Muscle layer of duodenum (tissue), 2 donors: ENCODE measurements around the gene EXOC4.

Experiments used
- H3K27ac ChIP-seq: one replicate; pipeline ENCODE4 v1.7.0; 2013; ENCODE audit warnings: mild to moderate bottlenecking, low read length
- H3K27me3 ChIP-seq: one replicate; pipeline ENCODE4 v1.7.0; 2013; ENCODE audit warnings: low read depth, mild to moderate bottlenecking, control low read depth, low read length
- H3K36me3 ChIP-seq, 2 donors: one replicate each; pipeline ENCODE4 v1.7.0; 2013; ENCODE audit warnings: low read length in 2 of 2, control low read depth in 1 of 2, mild to moderate bottlenecking in 1 of 2; ENCODE audit not compliant: insufficient read depth in 2 of 2, control insufficient read depth in 1 of 2
- H3K4me1 ChIP-seq, 2 donors: one replicate each; pipeline ENCODE4 v1.7.0; 2013; ENCODE audit warnings: low read length in 2 of 2, mild to moderate bottlenecking in 2 of 2, control low read depth in 1 of 2, moderate library complexity in 1 of 2; ENCODE audit not compliant: insufficient read depth in 2 of 2, control insufficient read depth in 1 of 2
- H3K4me3 ChIP-seq, 2 donors: one replicate each; pipeline ENCODE4 v1.7.0; 2013; ENCODE audit warnings: low read length in 2 of 2, low read depth in 1 of 2, mild to moderate bottlenecking in 1 of 2
- H3K9me3 ChIP-seq, 2 donors: one replicate each; pipeline ENCODE4 v1.7.0; 2013; ENCODE audit warnings: low read length in 2 of 2, control low read depth in 1 of 2, mild to moderate bottlenecking in 1 of 2; ENCODE audit not compliant: control insufficient read depth in 1 of 2
- donor health status: healthy.

EXOC4 gene

GRCh38 chr7:134028853-134029252 is 776.0 kb downstream of the EXOC4 start:
- Histone ChIP-seq H3K36me3 (no peaks in the 10 kb centered on the region), H3K27ac (no peak overlapping the region), H3K27me3 (no peaks in the 10 kb centered on the region), H3K4me1 (no peaks in the 10 kb centered on the region), H3K9me3 (no peaks in the 10 kb centered on the region), H3K4me3 (no peak overlapping the region)

DNA sequence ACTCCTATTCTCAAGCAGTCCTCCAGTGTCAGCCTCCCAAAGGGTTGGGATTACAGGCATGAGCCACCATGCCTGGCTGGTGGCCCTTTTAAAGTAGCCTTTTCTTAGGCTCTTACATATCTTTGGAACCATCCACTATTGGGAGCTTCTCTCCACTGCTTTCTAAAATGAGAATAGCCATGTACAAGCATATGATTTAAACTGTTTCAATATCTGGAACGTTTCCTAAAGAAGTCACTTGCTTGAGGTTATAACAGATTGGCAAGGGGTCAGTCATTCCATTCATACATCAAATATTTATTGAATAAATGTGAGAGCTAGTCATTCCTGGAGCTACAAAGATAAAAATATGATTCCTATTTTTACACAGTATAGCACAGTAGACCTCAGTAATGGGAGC is 776.9 kb downstream of the EXOC4 start:
- H3K36me3 ChIP-seq = no peaks in the 10 kb centered on the region
- no peaks in the 10 kb centered on the region for H3K27me3 ChIP-seq
- no peaks in the 10 kb centered on the region for H3K9me3 ChIP-seq
- no peaks in the 10 kb centered on the region for H3K4me1 ChIP-seq
- H3K27ac ChIP-seq = no peak overlapping the region
- H3K4me3 ChIP-seq = no peak overlapping the region

DNA sequence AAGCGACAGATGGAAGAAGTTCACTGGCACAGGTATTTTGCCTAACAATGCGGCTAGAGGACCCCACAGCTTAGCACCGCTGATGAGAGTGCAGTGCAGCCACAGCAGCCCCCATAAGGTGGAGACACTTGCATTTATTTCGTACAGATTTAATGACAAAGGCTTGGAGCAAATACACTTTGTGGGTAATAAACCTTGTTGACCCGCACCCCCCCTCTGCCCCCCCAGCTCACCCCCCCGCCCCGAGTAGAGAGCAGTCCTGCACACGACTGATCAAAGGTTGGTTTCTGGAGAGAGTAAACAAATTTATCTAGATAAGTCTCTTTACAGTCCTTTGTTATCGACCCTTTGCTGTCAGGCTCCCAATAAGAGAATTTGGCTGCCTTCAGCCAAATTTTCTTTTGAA is 777.6 kb downstream of the EXOC4 start:
- Histone ChIP-seq H3K36me3 (no peaks in the 10 kb centered on the region), H3K4me1 (no peaks in the 10 kb centered on the region), H3K9me3 (no peaks in the 10 kb centered on the region), H3K27ac (no peak overlapping the region), H3K27me3 (no peaks in the 10 kb centered on the region), H3K4me3 (no peak overlapping the region)

DNA sequence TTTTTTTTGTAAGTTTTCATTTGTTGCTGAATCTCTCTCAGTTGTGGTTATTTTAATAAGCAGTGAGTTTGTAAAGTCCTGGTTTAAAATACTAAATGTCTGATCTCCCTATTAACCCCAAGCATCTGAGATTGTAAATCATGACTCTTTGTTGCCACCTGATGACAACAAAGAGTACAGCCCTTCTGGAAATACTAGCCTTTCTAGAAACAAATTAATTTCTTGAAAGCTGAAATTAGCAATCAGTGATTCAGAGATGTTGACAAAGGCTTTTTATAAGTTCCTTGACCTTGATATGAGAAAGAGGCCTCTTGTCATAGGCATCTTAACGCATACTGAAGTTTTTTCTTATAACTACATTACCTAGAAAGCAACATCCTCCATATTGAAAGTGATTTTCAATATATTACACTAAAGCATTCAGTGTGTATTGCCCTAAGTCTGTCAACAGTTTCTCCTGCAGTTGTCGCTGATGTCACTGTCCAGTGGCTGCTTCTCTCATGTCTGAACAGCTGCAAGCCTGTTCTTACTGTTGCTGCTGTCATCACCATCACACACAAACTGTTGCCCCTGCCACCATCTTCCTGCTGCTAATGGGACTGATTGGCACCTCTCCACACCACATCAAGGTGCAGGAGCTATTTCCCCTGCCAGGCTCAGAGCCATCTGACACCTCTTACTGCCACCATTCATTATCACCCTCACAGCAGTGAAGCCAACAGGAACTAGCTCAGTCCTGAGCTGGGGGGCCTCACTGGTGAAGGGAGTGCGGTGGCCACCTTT is 779.1 kb downstream of the EXOC4 start:
- Histone ChIP-seq H3K4me1 (no peaks in the 10 kb centered on the region), H3K27me3 (no peaks in the 10 kb centered on the region), H3K9me3 (no peaks in the 10 kb centered on the region), H3K4me3 (no peak overlapping the region), H3K27ac (no peak overlapping the region), H3K36me3 (no peaks in the 10 kb centered on the region)

GRCh38 chr7:134034652-134035051 is 781.8 kb downstream of the EXOC4 start:
- no peaks in the 10 kb centered on the region for H3K9me3 ChIP-seq
- no peak overlapping the region for H3K27ac ChIP-seq
- H3K4me1 ChIP-seq = no peaks in the 10 kb centered on the region
- no peaks in the 10 kb centered on the region for H3K27me3 ChIP-seq
- no peak overlapping the region for H3K4me3 ChIP-seq
- H3K36me3 ChIP-seq = no peaks in the 10 kb centered on the region

- Histone ChIP-seq H3K4me1 (no peaks in the 10 kb centered on the region), H3K36me3 (no peaks in the 10 kb centered on the region), H3K27ac (no peak overlapping the region), H3K9me3 (no peaks in the 10 kb centered on the region), H3K4me3 (no peak overlapping the region), H3K27me3 (no peaks in the 10 kb centered on the region)
Measured at GRCh38 chr7:134037991-134038390, 785.1 kb downstream of the EXOC4 start.

DNA sequence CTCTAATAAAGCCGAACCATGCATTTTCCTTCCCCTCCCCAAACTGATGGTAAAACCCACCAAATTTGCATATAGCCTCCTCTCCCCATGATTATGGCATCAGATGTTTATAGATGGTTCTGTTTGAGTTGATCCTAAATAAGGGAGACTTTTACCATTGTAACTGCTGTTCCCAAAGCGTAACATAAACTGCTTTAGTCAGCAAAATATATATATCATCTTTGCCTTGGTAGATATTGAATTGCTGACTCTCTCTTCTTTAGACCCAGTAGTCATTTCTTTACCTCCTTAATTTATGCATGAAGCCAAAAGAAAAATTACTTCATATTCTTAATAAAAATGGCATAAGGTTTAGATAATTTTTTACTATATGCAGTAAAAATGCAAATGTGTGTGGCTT is 788.1 kb downstream of the EXOC4 start:
- H3K27me3 ChIP-seq = no peaks in the 10 kb centered on the region
- no peak overlapping the region for H3K4me3 ChIP-seq
- no peaks in the 10 kb centered on the region for H3K4me1 ChIP-seq
- no peak overlapping the region for H3K27ac ChIP-seq
- peaks cover 0 to 5% of the 10 kb centered on the region in 2 donors for H3K36me3 ChIP-seq
- H3K9me3 ChIP-seq = no peaks in the 10 kb centered on the region

DNA sequence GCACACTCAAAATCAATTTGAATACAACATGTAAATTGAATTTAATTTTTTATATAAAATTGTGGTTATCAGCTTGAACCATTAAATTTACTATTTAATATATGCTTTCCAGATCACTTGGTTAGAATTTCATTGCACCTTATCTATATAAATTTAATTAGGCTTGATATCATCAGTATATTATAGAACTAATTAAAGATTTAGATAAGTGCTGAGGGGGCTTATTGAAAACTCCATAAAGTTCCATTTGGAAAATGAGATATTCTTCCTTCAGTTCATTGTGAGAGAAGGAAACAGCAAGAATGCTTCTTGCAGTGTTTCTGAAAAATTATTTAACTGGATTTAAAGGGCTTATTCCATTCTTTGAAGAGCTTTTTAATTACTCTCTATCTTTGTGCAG is 788.6 kb downstream of the EXOC4 start:
- no peak overlapping the region for H3K4me3 ChIP-seq
- H3K36me3 ChIP-seq = peaks cover 0 to 5% of the 10 kb centered on the region in 2 donors
- no peak overlapping the region for H3K27ac ChIP-seq
- no peaks in the 10 kb centered on the region for H3K4me1 ChIP-seq
- H3K9me3 ChIP-seq = no peaks in the 10 kb centered on the region
- H3K27me3 ChIP-seq = no peaks in the 10 kb centered on the region

GRCh38 chr7:134042307-134042706 is 789.4 kb downstream of the EXOC4 start:
- Histone ChIP-seq H3K27me3 (no peaks in the 10 kb centered on the region), H3K9me3 (no peaks in the 10 kb centered on the region), H3K4me1 (no peaks in the 10 kb centered on the region), H3K4me3 (no peak overlapping the region), H3K27ac (no peak overlapping the region), H3K36me3 (peaks cover 0 to 5% of the 10 kb centered on the region in 2 donors)

GRCh38 chr7:134044682-134045081 is 791.8 kb downstream of the EXOC4 start:
- Histone ChIP-seq H3K27ac (no peak overlapping the region), H3K9me3 (no peaks in the 10 kb centered on the region), H3K36me3 (peaks cover 0 to 5% of the 10 kb centered on the region in 2 donors), H3K4me1 (no peaks in the 10 kb centered on the region), H3K27me3 (no peaks in the 10 kb centered on the region), H3K4me3 (no peak overlapping the region)

- H3K36me3 ChIP-seq = peaks cover 0 to 5% of the 10 kb centered on the region in 2 donors
- no peak overlapping the region for H3K4me3 ChIP-seq
- no peak overlapping the region for H3K27ac ChIP-seq
- no peaks in the 10 kb centered on the region for H3K9me3 ChIP-seq
- H3K4me1 ChIP-seq = no peaks in the 10 kb centered on the region
- no peaks in the 10 kb centered on the region for H3K27me3 ChIP-seq
Measured at GRCh38 chr7:134045716-134046115, 792.8 kb downstream of the EXOC4 start.

DNA sequence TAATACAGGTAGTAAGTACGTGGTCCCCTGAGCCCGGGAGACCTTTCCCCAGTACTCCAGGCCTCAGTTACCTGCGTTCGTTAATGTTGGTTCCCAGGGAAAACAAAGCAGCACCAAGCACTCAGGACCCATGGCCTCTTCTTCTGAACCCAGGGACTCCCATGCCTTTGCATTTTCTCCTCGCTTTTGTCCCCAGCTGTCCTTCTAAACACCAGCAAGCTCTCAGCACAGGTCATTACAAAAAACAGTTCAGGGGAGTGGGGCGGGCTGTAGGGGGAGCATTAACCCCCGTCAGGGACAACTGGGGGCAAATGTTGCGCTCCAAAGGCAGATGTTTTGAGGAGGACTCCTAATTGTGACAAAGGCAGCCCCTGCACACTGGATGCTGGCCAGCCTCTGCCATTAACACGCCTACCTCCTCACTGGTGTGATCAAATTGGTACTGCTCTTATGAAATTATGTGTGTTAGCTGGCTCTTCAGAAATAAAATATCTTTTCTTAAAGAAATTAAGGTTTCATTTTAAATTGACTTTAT is 793.8 kb downstream of the EXOC4 start:
- Histone ChIP-seq H3K27me3 (no peaks in the 10 kb centered on the region), H3K36me3 (peaks cover 0 to 5% of the 10 kb centered on the region in 2 donors), H3K27ac (no peak overlapping the region), H3K9me3 (no peaks in the 10 kb centered on the region), H3K4me1 (no peaks in the 10 kb centered on the region), H3K4me3 (no peak overlapping the region)
